Osteoblast (primary cell): ENCODE measurements around the gene ZFPM1. TPM values are rescaled to one million over a fixed set of nuclear protein-coding genes. Genes with fewer than 3 reads are reported as not detected.

Experiments used
- DNase-seq: peaks from one replicate; pipeline ENCODE4 v3.0.0; 2011; ENCODE audit warnings: low spot score, mixed read lengths; ENCODE audit not compliant: insufficient read length; ENCODE audit errors: missing footprints
- H2AFZ ChIP-seq: 2 replicates; pipeline ENCODE4 v1.6.0; 2011; ENCODE audit warnings: mild to moderate bottlenecking, low read length
- H3K27ac ChIP-seq: 2 replicates; pipeline ENCODE4 v1.5.1; 2011; ENCODE audit warnings: mild to moderate bottlenecking, low read depth, low read length, moderate library complexity
- H3K27me3 ChIP-seq: 2 replicates; pipeline ENCODE4 v1.6.0; 2012; ENCODE audit warnings: mild to moderate bottlenecking, control low read depth, inconsistent platforms, low read length, moderate library complexity; ENCODE audit not compliant: insufficient read depth
- H3K36me3 ChIP-seq: 2 replicates; pipeline ENCODE4 v1.5.1; 2011; ENCODE audit warnings: mild to moderate bottlenecking, low read length, control low read depth, moderate library complexity; ENCODE audit not compliant: insufficient read depth
- H3K4me1 ChIP-seq: 2 replicates; pipeline ENCODE4 v1.5.1; 2011; ENCODE audit warnings: mild to moderate bottlenecking, low read length, control low read depth, moderate library complexity; ENCODE audit not compliant: insufficient read depth
- H3K4me2 ChIP-seq: 2 replicates; pipeline ENCODE4 v1.6.0; 2011; ENCODE audit warnings: mild to moderate bottlenecking, low read length; ENCODE audit not compliant: insufficient read depth
- H3K4me3 ChIP-seq: fragments of 200-600 bp; sonication (generic); 3 replicates; pipeline ENCODE4 v1.5.1; 2012; ENCODE audit warnings: mild to moderate bottlenecking, low read length, inconsistent platforms; ENCODE audit not compliant: insufficient read depth
- H3K79me2 ChIP-seq: 2 replicates; pipeline ENCODE4 v1.6.0; 2012; ENCODE audit warnings: mild to moderate bottlenecking, low read length, control low read depth, inconsistent platforms; ENCODE audit not compliant: insufficient read depth
- H3K9me3 ChIP-seq: 2 replicates; pipeline ENCODE4 v1.5.1; 2011; ENCODE audit warnings: low read depth, low read length, control low read depth
- H4K20me1 ChIP-seq: 2 replicates; pipeline ENCODE4 v1.6.0; 2012; ENCODE audit warnings: mild to moderate bottlenecking, low read length, control low read depth; ENCODE audit not compliant: insufficient read depth
- CTCF ChIP-seq: IDR thresholded peaks from 2 replicates; pipeline ENCODE4 v1.5.1; 2011; ENCODE audit warnings: mild to moderate bottlenecking, low read depth, low read length, moderate library complexity; ENCODE audit errors: extremely low read depth
- total RNA-seq: library from RNA; depleted of rRNA; stranded (reverse); fragments of >200 nt; gene quantifications from 2 replicates; pipeline ENCODE4 v1.2.3, GENCODE V29; 2012

The ZFPM1 gene
- total RNA-seq, 1 donor: 2.2 TPM

- DNase-seq: no peak
- no peaks in the 10 kb centered on the region for H3K4me1 ChIP-seq
- TF ChIP-seq CTCF: no peak
- H4K20me1 ChIP-seq: peaks cover 7% of the 10 kb centered on the region
- H3K27ac ChIP-seq: no peak overlapping the region
- H3K79me2 ChIP-seq: no peaks in the 10 kb centered on the region
- no peak overlapping the region for H3K4me3 ChIP-seq
- H3K27me3 ChIP-seq: no peaks in the 10 kb centered on the region
- H3K4me2 ChIP-seq: no peak overlapping the region
- no peaks in the 10 kb centered on the region for H3K9me3 ChIP-seq
- H2AFZ ChIP-seq: no peak overlapping the region
- H3K36me3 ChIP-seq: no peaks in the 10 kb centered on the region
Measured at GRCh38 chr16:88427376-88427775, 25.7 kb upstream of the ZFPM1 start.

GRCh38 chr16:88428156-88428555, 24.9 kb upstream of the ZFPM1 start:
- Histone ChIP-seq H3K27me3 (no peaks in the 10 kb centered on the region), H3K4me3 (no peak overlapping the region), H3K27ac (no peak overlapping the region), H3K4me2 (no peak overlapping the region), H3K79me2 (no peaks in the 10 kb centered on the region), H3K36me3 (no peaks in the 10 kb centered on the region), H2AFZ (no peak overlapping the region), H3K4me1 (no peaks in the 10 kb centered on the region), H4K20me1 (peaks cover 7% of the 10 kb centered on the region), H3K9me3 (no peaks in the 10 kb centered on the region)
- no peak for DNase-seq
- TF ChIP-seq CTCF: no peak

GRCh38 chr16:88428616-88429386, 24.3 kb upstream of the ZFPM1 start:
- Histone ChIP-seq H3K4me2 (no peak overlapping the region), H3K9me3 (no peaks in the 10 kb centered on the region), H3K27ac (no peak overlapping the region), H3K4me3 (no peak overlapping the region), H3K36me3 (no peaks in the 10 kb centered on the region), H3K27me3 (no peaks in the 10 kb centered on the region), H3K4me1 (no peaks in the 10 kb centered on the region), H3K79me2 (no peaks in the 10 kb centered on the region), H2AFZ (no peak overlapping the region), H4K20me1 (peaks cover 7% of the 10 kb centered on the region)
- TF ChIP-seq CTCF: no peak
- no peak for DNase-seq

GRCh38 chr16:88429387-88430184, 23.5 kb upstream of the ZFPM1 start:
- Histone ChIP-seq H3K27ac (no peak overlapping the region), H3K4me1 (no peaks in the 10 kb centered on the region), H3K79me2 (no peaks in the 10 kb centered on the region), H3K4me3 (no peak overlapping the region), H2AFZ (no peak overlapping the region), H3K36me3 (no peaks in the 10 kb centered on the region), H4K20me1 (no peaks in the 10 kb centered on the region), H3K9me3 (no peaks in the 10 kb centered on the region), H3K4me2 (no peak overlapping the region), H3K27me3 (no peaks in the 10 kb centered on the region)
- no peak for TF ChIP-seq CTCF
- DNase-seq: no peak
